PFSK-1 (cell line): ENCODE data around the gene ZNF548.

Source experiments
- POLR2AphosphoS5 ChIP-seq: IDR thresholded peaks from 2 replicates; pipeline ENCODE4 v1.6.1; 2012; ENCODE audit warnings: low read depth, mild to moderate bottlenecking, control low read depth, low read length, moderate library complexity
- REST ChIP-seq, 2 experiments: IDR thresholded peaks; 2 replicates each; pipeline versions ENCODE4 v1.6.1 to v1.8.0; 2011 to 2012; ENCODE audit warnings: low read depth in 2 of 2, low read length in 2 of 2, control low read depth in 1 of 2, inconsistent platforms in 1 of 2, mild to moderate bottlenecking in 1 of 2, moderate library complexity in 1 of 2; ENCODE audit not compliant: insufficient read depth in 1 of 2
- SIN3A ChIP-seq: IDR thresholded peaks from 2 replicates; pipeline ENCODE4 v1.6.1; 2012; ENCODE audit warnings: mild to moderate bottlenecking, low read length, moderate library complexity, borderline replicate concordance; ENCODE audit not compliant: insufficient read depth

GRCh38 chr19:57436417-57436816, 46.8 kb downstream of the ZNF548 start:
- TF ChIP-seq REST (IDR thresholded peaks at IDR 0.05; ENCODE audit: insufficient read depth in 1 of 2, low read depth in 2 of 2, low read length in 2 of 2) (no peak), POLR2AphosphoS5 (no peak), SIN3A (no peak)
